Motor neuron (in vitro differentiated cells): ENCODE measurements around the gene CHST12. TPM values are rescaled to one million over a fixed set of nuclear protein-coding genes. Genes with fewer than 3 reads are reported as not detected.
"Not testable (repeated sequence)": the region's sequence is repeated elsewhere in the genome, so short reads cannot be mapped to it uniquely, and the experiment has no call there.

Source experiments
- ATAC-seq, 8 experiments: fragments of 200-7000 bp; cut with Tn5 transposase; replicated peaks in 6 of 8; 2 replicates each; pipeline ENCODE4 v1.8.0; 2021; ENCODE audit warnings: mild to moderate bottlenecking in 8 of 8, moderate library complexity in 8 of 8
- H3K27ac ChIP-seq, 2 donors: fragments of 250-450 bp; sonication (Bioruptor Pico); 2 replicates each; pipeline ENCODE4 v1.9.0; 2021; ENCODE audit warnings: antibody characterized with exemption in 2 of 2, mild to moderate bottlenecking in 2 of 2, moderate library complexity in 1 of 2
- H3K4me1 ChIP-seq, 2 donors: fragments of 250-450 bp; sonication (Bioruptor Pico); replicated peaks in 1 of 2; 2 replicates each; pipeline ENCODE4 v1.6.1; 2021; ENCODE audit warnings: antibody characterized with exemption in 2 of 2, mild to moderate bottlenecking in 2 of 2, moderate library complexity in 1 of 2
- H3K4me3 ChIP-seq, 5 donors: fragments of 250-450 bp; sonication (Bioruptor Pico); 2 replicates each; pipeline ENCODE4 v1.9.0; 2021; ENCODE audit warnings: antibody characterized with exemption in 5 of 5, mild to moderate bottlenecking in 5 of 5, moderate library complexity in 4 of 5
- WGBS, 10 experiments: fragments of 450-650 bp; shearing (Covaris generic); methylation state at CpG; one replicate each; pipeline ENCODE4 v1.0.0; 2022; 5-methylcytosine and 5-hydroxymethylcytosine counted together
- in situ Hi-C, 9 experiments: fragments of 400-800 bp; cut with MboI; loops; one replicate each; pipeline ENCODE4 v1.15.0; 2021; ENCODE audit warnings: low sequenced_read_pairs in 9 of 9, low pct_unique_long_range_greater_than_20kb in 2 of 9; ENCODE audit not compliant: unreplicated experiment in 9 of 9
- total RNA-seq, 8 experiments: library from RNA; unstranded; fragments of 300-600 nt; gene quantifications; 2 replicates each; pipeline versions ENCODE4 v1.2.3 to v1.2.4, GENCODE V29; 2022

CHST12 gene
- total RNA-seq, 8 experiments from 2014 or later = 4.0 to 10.4 (median 7.3) TPM

DNA sequence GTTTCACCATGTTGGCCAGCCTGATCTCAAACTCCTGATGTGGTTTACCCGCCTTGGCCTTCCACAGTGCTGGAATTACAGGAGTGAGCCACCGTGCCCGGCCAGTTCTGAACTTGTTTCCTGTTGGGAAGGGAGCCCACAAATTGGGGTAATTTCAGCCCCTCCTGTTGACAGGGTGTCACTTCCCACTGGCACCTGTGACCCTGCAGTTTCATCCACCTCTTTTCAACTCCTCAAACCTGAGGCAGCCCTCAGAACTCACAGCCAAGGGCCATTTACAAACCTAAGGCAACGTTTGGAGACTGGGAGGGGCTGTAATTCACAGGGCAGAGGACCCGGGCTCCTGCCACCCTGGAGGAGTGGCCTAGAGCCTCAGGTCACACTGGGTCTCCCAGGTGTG lies 22.2 kb upstream of the CHST12 start:
- Histone ChIP-seq H3K4me1 (no peaks in the 10 kb centered on the region), H3K27ac (no peak overlapping the region), H3K4me3 (no peak overlapping the region)
- in situ Hi-C loops = no loop called here
- ATAC-seq = no peak
- WGBS, 10 experiments = 0 to 100% (median 47%) methylated on average over 1 to 2 of the region's 5 CpGs; no CpG with 5 or more reads in 6 of the 10 experiments

DNA sequence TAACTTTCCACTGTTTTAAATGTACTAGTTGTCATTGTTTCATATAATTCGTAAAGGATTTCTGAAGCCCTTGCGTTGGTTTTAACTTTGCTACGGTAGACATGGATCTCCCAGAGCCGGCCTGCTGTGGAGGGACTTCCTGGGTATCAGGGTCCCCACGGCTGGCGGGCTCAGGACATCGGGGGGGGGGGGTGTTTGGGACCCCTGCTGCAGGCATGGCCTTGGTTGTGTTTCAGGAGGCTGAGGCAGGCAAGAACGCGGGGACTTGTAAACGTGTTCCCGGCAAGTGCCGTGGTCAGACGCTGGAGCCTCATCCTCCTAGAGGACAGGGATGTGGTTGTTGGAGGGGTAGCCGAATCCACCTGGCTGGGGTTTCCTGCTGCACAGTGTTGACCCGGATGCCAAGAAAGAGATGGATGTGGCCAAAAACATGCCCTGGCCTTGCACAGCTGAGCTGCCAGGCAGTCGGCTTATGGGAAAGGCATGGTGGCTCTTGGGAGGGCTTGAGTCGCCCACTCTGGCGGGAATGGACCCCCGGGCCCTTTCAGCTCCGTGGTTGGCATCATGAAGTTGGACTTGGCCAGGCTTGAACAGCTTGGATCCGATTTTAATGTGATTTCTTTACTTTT lies 21.4 kb upstream of the CHST12 start:
- no peak overlapping the region for H3K4me3 ChIP-seq
- no peak for ATAC-seq
- WGBS, 10 experiments = 60 to 100% (median 93%) methylated on average over 1 to 5 of the region's 21 CpGs; no CpG with 5 or more reads in 1 of the 10 experiments
- in situ Hi-C loops = no loop called here
- peaks cover 0 to 2% of the 10 kb centered on the region in 2 donors for H3K4me1 ChIP-seq
- H3K27ac ChIP-seq = no peak overlapping the region

GRCh38 chr7:2383543-2384274 lies 19.7 kb upstream of the CHST12 start:
- ATAC-seq = peak in 4 of 8 experiments; percentile 5 to 29 (median 9)
- no peak overlapping the region for H3K27ac ChIP-seq
- WGBS, 10 experiments = 60 to 92% (median 72%) methylated on average over 1 to 2 of the region's 29 CpGs; no CpG with 5 or more reads in 7 of the 10 experiments

GRCh38 chr7:2384354-2385243 lies 18.8 kb upstream of the CHST12 start:
- ATAC-seq = peak in 5 of 8 experiments; percentile 4 to 45 (median 34)
- in situ Hi-C loops = no loop called here
- 60 to 100% (median 87%) methylated on average over 1 to 3 of the region's 19 CpGs; no CpG with 5 or more reads in 5 of the 10 experiments for WGBS, 10 experiments
- H3K4me1 ChIP-seq = peaks cover 0 to 6% of the 10 kb centered on the region in 2 donors
- H3K27ac ChIP-seq = no peak overlapping the region
- no peak overlapping the region for H3K4me3 ChIP-seq

More at GRCh38 chr7:2383543-2384274, 19.7 kb upstream of the CHST12 start:
- in situ Hi-C loops = no loop called here
- Histone ChIP-seq H3K4me1 (peaks cover 0 to 6% of the 10 kb centered on the region in 2 donors), H3K4me3 (no peak overlapping the region)

- 75 to 100% (median 91%) methylated on average over 1 to 9 of the region's 9 CpGs; no CpG with 5 or more reads in 1 of the 10 experiments for WGBS, 10 experiments
- H3K4me3 ChIP-seq, H3K27ac ChIP-seq, ATAC-seq, in situ Hi-C loops: not testable (repeated sequence)
- peaks cover 8 to 17% of the 10 kb centered on the region in 2 donors for H3K4me1 ChIP-seq
These were observed 17.3 kb upstream of the CHST12 start for GRCh38 chr7:2386122-2386521.

- in situ Hi-C loops = no loop called here
- 67 to 94% (median 88%) methylated on average over 1 to 6 of the region's 17 CpGs; no CpG with 5 or more reads in 6 of the 10 experiments for WGBS, 10 experiments
- peak in 1 of 8 experiments; percentile 21 for ATAC-seq
- H3K4me1 ChIP-seq = peaks cover 8 to 17% of the 10 kb centered on the region in 2 donors
- H3K4me3 ChIP-seq = no peak overlapping the region
- H3K27ac ChIP-seq = no peak overlapping the region
These were observed 16.3 kb upstream of the CHST12 start for GRCh38 chr7:2386964-2387669.

DNA sequence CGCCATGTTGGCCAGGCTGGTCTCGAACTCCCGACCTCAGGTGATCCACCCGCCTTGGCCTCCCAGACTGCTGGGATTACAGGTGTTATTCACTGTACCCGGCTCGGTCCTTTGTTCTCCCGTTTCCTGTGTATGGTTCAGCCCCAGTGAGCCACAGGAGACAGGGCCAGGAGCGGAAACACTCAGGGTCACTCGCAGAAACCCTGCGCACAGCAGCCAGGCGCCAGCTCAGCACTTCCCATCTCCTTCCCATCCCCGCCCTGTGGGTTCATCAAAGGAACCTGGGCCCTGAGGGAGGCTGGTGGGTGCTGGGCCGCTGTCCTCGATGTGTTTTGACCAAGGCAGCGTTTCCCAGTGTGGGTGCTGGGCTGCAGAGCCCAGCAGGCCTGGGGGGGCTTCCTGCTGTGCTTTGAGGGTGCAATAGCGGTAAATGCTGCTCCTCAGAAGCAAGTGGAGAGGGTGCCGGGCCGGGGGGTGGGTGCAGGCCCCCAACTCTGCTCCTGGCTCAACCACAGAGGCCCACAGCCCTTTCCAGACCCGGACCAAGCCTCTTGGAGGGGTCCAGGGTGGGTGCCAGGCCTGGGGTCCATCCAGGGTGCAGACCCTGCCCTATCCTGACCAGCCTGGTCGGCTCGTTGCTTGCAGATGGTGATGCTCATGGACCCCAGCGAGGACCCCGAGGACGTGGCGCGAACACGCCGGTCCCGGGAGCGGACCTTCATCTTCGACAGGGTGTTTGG lies 15.3 kb upstream of the CHST12 start:
- Histone ChIP-seq H3K4me1 (peaks cover 8 to 17% of the 10 kb centered on the region in 2 donors), H3K27ac (no peak overlapping the region), H3K4me3 (no peak overlapping the region)
- ATAC-seq = peak in 1 of 8 experiments; percentile 8
- 76 to 100% (median 92%) methylated on average over 1 to 5 of the region's 31 CpGs; no CpG with 5 or more reads in 6 of the 10 experiments for WGBS, 10 experiments
- in situ Hi-C loops = no loop called here

- Histone ChIP-seq H3K4me3 (no peak overlapping the region), H3K4me1 (peaks cover 8 to 17% of the 10 kb centered on the region in 2 donors), H3K27ac (no peak overlapping the region)
- 100% methylated on average over 2 to 5 of the region's 5 CpGs; no CpG with 5 or more reads in 8 of the 10 experiments for WGBS, 10 experiments
- in situ Hi-C loops = no loop called here
- peak in 1 of 8 experiments; percentile 2 for ATAC-seq
These were observed 14.8 kb upstream of the CHST12 start for GRCh38 chr7:2388637-2388954.

DNA sequence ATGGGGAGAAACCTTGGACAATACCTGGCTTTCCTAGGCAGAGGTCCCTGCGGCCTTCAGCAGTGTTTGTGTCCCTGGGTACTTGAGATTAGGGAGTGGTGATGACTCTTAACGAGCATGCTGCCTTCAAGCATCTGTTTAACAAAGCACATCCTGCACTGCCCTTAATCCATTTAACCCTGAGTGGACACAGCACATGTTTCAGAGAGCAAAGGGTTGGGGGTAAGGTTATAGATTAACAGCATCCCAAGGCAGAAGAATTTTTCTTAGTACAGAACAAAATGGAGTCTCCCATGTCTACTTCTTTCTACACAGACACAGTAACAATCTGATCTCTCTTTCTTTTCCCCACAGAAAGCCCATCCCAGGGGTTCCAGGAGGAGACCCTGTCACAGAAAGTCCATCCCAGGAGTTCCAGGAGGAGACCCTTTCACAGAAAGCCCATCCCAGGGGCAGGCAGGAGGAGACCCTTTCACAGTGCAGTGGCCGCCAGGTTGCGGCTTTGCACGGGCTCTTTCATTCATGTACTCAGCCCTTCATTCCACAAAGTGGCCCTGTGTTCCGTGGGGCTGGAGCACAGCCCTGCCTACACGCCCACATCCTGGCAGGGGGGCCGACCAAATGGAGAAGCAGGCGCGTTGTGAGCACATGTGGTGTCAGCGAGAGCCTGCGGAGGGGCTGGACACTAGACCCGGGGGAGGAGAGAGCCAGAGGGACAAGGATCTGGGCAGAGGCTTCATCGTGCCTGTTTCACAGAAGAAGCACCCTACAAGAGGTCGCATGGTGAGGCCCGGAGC lies 13.2 kb upstream of the CHST12 start:
- H3K27ac ChIP-seq = peak overlapping the region in 1 of 2 donors; percentile 4
- peaks cover 8 to 17% of the 10 kb centered on the region in 2 donors for H3K4me1 ChIP-seq
- H3K4me3 ChIP-seq, in situ Hi-C loops: not testable (repeated sequence)
- ATAC-seq = peak in 6 of 8 experiments; percentile 66 to 85 (median 75)
- WGBS, 10 experiments = 29 to 82% (median 55%) methylated on average over 1 to 3 of the region's 16 CpGs; no CpG with 5 or more reads in 6 of the 10 experiments

DNA sequence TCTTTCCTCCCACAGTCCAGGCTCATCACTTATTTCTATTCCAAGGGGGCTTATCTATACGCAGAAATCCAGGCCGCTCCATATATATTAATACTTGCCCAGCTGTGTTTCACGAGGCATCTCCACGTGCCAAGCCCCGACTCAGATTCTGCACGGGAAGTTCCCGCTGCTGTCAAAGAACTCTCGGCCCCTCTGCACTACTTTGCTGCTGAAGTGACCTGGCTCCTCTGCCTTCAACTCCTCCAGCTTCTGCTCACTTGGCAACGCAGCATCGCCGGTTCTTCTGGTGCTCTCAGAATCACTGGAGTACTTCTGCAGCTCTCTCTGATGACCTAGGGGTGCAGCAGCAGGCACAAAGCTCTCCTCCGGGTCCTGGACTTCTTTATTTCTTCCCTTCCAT lies 9.7 kb upstream of the CHST12 start:
- Histone ChIP-seq H3K4me3 (no peak overlapping the region), H3K4me1 (peaks cover 8 to 12% of the 10 kb centered on the region in 2 donors), H3K27ac (no peak overlapping the region)
- ATAC-seq = peak in 1 of 8 experiments; percentile 24
- in situ Hi-C loops = no loop called here
- WGBS, 10 experiments = 15 to 90% (median 70%) methylated on average over 1 to 12 of the region's 12 CpGs

- H3K4me3 ChIP-seq = no peak overlapping the region
- no peak for ATAC-seq
- in situ Hi-C loops = no loop called here
- no peak overlapping the region for H3K27ac ChIP-seq
- WGBS, 10 experiments = 70 to 97% (median 90%) methylated on average over 2 to 7 of the region's 21 CpGs; no CpG with 5 or more reads in 2 of the 10 experiments
- peaks cover 9 to 15% of the 10 kb centered on the region in 2 donors for H3K4me1 ChIP-seq
These were observed 8.8 kb upstream of the CHST12 start for GRCh38 chr7:2394566-2395082.
